PC-3 (cell line): ENCODE results near the gene ROCK2.

Experiments used
- CTCF ChIP-seq: fragments of 300-600 bp; sonication (generic); conservative IDR thresholded peaks from 2 replicates; pipeline ENCODE4 v1.5.1; 2017; ENCODE audit warnings: antibody characterized with exemption, low read depth, mild to moderate bottlenecking, low read length
- EZH2 ChIP-seq: fragments of 300-600 bp; sonication (generic); IDR thresholded peaks from one replicate; pipeline ENCODE4 v1.6.1; 2017; ENCODE audit warnings: antibody characterized with exemption, mild to moderate bottlenecking, low read length; ENCODE audit not compliant: unreplicated experiment

GRCh38 chr2:11354363-11355154 lies 10.1 kb upstream of the ROCK2 start:
- TF ChIP-seq CTCF (no peak), EZH2 (no peak)
